ENCODE results near the gene SEC23IP.

SEC23IP gene

GRCh38 chr10:119991816-119992215, 99.3 kb downstream of the SEC23IP start:
- no peak for DNase-seq (ENCODE audit: low read depth)
- TF ChIP-seq CTCF (IDR thresholded peaks at IDR 0.05; ENCODE audit: control insufficient read depth, extremely low read depth, insufficient read depth), result no peak
- H3K4me3 ChIP-seq (ENCODE audit: low read depth, low read length), result no peak overlapping the region
